Thyroid gland (tissue), 4 donors: ENCODE measurements around the gene SPDYE16.

ENCODE experiments used
- POLR2A ChIP-seq, 2 donors: fragments of 450-650 bp; IDR thresholded peaks; one replicate each; pipeline ENCODE4 v1.6.1; 2017; ENCODE audit warnings: antibody characterized with exemption in 2 of 2, mild to moderate bottlenecking in 2 of 2, moderate library complexity in 1 of 2
- TF ChIP-seq, protein P1 (sequence below), 6 experiments: fragments of 200-600 bp in 3 of 6; fragments of 450-650 bp in 3 of 6; sonication (generic) in 3 of 6; IDR thresholded peaks; one replicate each; pipeline ENCODE4 v1.5.1; 2016 to 2019; ENCODE audit warnings: antibody characterized with exemption in 6 of 6, mild to moderate bottlenecking in 2 of 6, inconsistent platforms in 1 of 6, moderate library complexity in 1 of 6

DNA sequence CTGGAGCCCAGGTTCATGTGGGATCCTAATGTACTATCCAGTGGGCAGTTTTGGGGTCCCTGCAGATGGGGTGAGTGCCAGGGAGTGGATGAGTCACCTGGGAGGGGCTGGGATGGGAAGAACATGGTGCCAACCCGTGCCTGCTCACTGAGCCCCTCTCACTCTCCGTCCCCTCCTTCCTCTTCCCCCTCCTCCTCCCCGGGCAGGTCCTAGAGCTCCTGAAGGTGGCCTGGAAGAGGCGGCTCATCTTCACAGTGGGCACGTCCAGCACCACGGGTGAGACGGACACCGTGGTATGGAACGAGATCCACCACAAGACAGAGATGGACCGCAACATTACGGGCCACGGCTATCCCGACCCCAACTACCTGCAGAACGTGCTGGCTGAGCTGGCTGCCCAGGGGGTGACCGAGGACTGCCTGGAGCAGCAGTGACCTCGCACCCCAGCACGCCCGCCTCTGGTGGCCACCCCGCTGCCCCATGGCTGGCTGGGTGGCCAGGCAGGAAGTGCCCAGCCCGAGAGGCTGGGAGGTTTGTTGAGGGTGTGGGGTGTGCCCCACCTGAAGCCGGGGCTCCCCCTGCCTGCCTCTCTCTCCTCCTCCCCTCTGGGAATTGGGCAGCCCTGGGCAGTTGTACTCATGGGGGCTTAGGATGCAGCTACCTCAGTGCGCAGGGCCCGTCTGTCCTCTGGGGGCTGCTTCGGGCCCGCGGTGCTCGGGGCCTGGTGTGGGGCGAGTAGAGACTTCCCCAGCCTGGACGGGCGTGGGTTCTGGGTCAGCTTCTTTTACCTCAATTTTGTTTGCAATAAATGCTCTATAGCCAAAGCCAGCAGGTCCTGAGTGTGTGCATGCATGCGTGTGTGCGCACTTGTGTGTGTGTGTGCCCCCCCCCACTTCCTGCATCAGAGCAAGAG, 37.7 kb downstream of the SPDYE16 start:
- TF ChIP-seq, protein P1, sequence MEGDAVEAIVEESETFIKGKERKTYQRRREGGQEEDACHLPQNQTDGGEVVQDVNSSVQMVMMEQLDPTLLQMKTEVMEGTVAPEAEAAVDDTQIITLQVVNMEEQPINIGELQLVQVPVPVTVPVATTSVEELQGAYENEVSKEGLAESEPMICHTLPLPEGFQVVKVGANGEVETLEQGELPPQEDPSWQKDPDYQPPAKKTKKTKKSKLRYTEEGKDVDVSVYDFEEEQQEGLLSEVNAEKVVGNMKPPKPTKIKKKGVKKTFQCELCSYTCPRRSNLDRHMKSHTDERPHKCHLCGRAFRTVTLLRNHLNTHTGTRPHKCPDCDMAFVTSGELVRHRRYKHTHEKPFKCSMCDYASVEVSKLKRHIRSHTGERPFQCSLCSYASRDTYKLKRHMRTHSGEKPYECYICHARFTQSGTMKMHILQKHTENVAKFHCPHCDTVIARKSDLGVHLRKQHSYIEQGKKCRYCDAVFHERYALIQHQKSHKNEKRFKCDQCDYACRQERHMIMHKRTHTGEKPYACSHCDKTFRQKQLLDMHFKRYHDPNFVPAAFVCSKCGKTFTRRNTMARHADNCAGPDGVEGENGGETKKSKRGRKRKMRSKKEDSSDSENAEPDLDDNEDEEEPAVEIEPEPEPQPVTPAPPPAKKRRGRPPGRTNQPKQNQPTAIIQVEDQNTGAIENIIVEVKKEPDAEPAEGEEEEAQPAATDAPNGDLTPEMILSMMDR (IDR thresholded peaks at IDR 0.05), result no peak
- TF ChIP-seq POLR2A (IDR thresholded peaks at IDR 0.05), result no peak
